WERI-Rb-1 (cell line): ENCODE measurements around the gene MT1G.
"Not testable (repeated sequence)": the region's sequence is repeated elsewhere in the genome, so short reads cannot be mapped to it uniquely, and the experiment has no call there.

Experiments used
- DNase-seq: peaks from one replicate; pipeline ENCODE4 v3.0.0-alpha.2; 2020
- H3K27ac ChIP-seq: fragments of 250-450 bp; sonication (Bioruptor Pico); 2 replicates; pipeline ENCODE4 v1.5.1; 2020; ENCODE audit warnings: mild to moderate bottlenecking, moderate library complexity
- H3K27me3 ChIP-seq: fragments of 250-450 bp; sonication (Bioruptor Pico); 2 replicates; pipeline ENCODE4 v1.5.1; 2021; ENCODE audit warnings: mild to moderate bottlenecking, low read depth, moderate library complexity; ENCODE audit not compliant: insufficient read depth, severe bottlenecking
- H3K36me3 ChIP-seq: fragments of 250-450 bp; sonication (Bioruptor Pico); 2 replicates; pipeline ENCODE4 v1.5.1; 2020; ENCODE audit warnings: mild to moderate bottlenecking, moderate library complexity
- H3K4me3 ChIP-seq: 2 replicates; pipeline ENCODE4 v1.5.1; 2011; ENCODE audit warnings: low read depth, mild to moderate bottlenecking, control low read depth, low read length
- H3K9me3 ChIP-seq: fragments of 250-450 bp; sonication (Bioruptor Pico); 2 replicates; pipeline ENCODE4 v1.5.1; 2021; ENCODE audit warnings: mild to moderate bottlenecking, moderate library complexity; ENCODE audit not compliant: severe bottlenecking
- TF ChIP-seq, protein P1 (sequence below): IDR thresholded peaks from 2 replicates; pipeline ENCODE4 v1.5.1; 2011; ENCODE audit warnings: low read depth, mild to moderate bottlenecking, control low read depth, inconsistent platforms, low read length

MT1G gene

DNA sequence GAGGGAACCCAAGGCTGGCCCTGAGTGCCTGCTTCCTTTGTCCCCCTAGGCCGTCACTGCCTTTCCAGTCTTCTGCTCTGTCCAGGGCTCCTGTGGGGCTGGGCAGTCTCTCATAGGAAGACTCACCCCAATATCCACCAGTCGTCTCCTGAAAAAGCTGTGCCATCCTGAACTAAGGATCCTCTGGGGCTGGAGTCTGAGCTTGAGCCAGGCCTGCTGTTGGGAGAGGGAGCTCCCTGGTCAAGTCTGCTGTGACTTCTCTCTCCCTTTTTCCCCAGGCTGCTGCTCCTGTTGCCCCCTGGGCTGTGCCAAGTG, 2.7 kb upstream of the MT1G start:
- DNase-seq = no peak
- H3K4me3 ChIP-seq = no peak overlapping the region
- no peaks in the 10 kb centered on the region for H3K27me3 ChIP-seq
- no peak overlapping the region for H3K27ac ChIP-seq
- TF ChIP-seq, protein P1, sequence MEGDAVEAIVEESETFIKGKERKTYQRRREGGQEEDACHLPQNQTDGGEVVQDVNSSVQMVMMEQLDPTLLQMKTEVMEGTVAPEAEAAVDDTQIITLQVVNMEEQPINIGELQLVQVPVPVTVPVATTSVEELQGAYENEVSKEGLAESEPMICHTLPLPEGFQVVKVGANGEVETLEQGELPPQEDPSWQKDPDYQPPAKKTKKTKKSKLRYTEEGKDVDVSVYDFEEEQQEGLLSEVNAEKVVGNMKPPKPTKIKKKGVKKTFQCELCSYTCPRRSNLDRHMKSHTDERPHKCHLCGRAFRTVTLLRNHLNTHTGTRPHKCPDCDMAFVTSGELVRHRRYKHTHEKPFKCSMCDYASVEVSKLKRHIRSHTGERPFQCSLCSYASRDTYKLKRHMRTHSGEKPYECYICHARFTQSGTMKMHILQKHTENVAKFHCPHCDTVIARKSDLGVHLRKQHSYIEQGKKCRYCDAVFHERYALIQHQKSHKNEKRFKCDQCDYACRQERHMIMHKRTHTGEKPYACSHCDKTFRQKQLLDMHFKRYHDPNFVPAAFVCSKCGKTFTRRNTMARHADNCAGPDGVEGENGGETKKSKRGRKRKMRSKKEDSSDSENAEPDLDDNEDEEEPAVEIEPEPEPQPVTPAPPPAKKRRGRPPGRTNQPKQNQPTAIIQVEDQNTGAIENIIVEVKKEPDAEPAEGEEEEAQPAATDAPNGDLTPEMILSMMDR = no peak
- no peaks in the 10 kb centered on the region for H3K9me3 ChIP-seq
- no peaks in the 10 kb centered on the region for H3K36me3 ChIP-seq

DNA sequence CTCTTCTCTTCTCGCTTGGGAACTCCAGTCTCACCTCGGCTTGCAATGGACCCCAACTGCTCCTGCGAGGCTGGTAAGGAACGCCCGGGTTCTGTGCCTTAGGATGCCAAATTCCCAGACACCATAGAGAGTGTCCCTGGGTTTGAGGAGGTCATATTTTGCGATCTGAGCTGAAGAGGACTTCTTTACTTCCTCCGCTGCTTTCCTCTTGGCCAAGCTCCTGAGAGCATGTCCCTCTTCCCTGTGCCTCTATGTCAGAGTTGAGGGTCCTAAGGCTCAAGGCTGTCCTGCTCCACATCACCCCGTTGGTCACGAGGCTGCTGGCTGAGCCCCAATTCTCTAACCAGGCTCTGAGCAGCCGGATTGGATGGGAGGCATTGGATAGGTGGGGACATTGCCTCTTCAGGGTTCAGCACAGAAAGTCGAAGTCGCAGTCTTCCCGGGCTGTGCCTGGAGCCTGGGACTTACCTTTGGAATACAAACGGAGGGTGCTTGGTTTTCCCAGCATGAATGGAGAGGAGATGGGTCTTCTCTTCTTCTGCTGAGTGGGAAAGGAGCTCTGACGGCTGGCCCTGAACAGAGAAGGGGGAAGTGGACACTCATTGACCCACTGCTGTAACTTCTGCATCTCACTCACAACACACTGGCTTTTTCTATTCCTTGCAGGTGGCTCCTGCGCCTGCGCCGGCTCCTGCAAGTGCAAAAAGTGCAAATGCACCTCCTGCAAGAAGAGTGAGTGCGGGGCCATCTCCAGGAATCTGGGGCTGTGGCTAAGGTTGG, 2.2 kb upstream of the MT1G start:
- Histone ChIP-seq H3K36me3 (no peaks in the 10 kb centered on the region), H3K4me3 (no peak overlapping the region), H3K27me3 (no peaks in the 10 kb centered on the region), H3K27ac (no peak overlapping the region), H3K9me3 (no peaks in the 10 kb centered on the region)
- DNase-seq = no peak
- TF ChIP-seq, protein P1 = no peak

DNA sequence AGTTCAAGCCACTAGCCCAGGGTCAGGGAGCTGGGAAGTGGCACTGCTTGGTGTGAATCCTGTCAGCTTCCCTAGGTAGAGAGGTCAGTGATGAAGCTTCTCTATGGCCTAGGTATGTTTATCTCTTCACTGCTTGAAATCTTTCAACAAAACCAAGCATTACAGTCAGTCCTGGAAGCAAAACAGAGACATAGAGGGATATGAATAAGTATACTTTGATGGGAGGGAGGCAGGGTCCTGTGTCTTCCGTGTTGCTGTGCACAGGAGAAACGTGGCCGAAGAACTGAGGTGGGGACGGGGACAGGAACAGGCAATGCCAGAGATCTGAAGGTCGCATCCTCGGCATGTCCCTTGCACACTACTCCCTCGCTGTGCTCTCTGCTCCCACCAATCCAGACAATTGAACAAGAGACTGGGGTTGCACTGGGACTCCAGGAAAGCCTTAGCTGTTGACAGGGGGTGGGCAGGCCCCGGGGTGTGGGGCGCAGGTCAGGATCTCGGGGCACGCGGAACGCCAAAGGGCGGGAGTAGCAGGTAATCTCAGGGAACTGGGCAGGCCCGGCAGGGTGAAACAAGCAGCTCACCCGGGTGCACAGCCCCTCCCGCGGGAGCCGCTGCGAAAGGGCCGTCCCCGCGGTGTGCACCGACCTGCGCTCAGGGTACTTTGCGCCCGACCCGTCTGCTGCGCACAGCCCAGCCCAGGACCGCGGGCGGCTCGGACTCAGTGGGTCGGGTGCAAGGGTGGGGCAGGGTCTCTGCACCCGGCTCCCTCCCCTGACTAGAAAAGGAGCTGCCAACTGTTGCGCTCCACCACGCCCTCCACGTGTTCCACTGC, 1.4 kb upstream of the MT1G start, which contains the start of gene MT1H:
TSS of gene MT1H (plus strand) at position 810 of the 835 bp plus-strand sequence. CDS start 71 bp downstream, outside the sequence.
- TF ChIP-seq, protein P1 = no peak
- no peaks in the 10 kb centered on the region for H3K9me3 ChIP-seq
- H3K36me3 ChIP-seq = no peaks in the 10 kb centered on the region
- H3K4me3 ChIP-seq = no peak within 1 kb of the TSS
- H3K27ac ChIP-seq = no peak within 1 kb of the TSS
- no peaks in the 10 kb centered on the region for H3K27me3 ChIP-seq
- no peak for DNase-seq

DNA sequence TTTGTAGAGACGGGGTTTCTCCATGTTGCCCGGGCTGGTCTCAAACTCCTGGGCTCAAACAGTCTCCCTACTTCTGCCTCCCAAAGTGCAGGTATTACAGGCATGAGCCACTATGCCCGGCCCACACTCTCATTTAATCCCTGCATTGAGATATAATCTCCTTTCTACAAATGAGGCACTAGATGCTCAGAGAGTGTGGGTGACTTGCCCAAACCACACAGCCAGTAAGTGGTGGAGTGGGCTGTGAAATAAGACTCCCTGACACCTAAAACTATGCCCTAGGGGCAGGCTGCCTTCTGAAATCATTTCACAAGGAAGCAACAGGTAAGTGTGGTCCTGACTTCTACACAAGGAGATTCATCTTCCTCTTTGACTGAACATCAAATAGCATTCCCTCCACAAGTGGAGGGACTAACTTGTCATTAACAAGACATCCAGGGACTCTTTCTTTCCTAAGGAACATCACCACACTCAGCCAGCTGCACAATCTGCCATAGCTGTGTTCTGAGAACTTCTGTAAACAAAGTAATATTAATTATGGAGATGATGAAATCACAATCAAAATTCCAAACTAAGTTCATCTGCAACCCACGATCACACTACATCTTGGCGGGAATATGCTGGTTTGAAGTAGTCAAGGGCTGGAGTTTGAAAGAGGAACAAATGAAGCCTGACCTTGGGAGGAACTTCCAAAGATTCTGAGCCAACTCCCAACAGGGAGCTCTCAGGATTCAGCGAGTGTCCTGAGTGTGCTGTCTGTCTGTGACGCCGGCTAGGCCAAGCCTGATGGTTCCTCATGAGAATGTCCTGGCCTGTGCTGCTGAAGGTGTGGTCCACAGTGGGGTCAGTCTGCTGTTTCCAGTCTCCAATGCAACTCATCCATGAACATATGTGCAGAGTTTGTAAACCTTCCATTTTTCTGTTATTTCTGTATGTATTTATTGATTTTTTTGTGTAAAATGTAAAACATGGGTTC, 2.3 kb downstream of the MT1G start:
- H3K9me3 ChIP-seq, H3K27ac ChIP-seq, H3K4me3 ChIP-seq, H3K36me3 ChIP-seq, H3K27me3 ChIP-seq, DNase-seq: not testable (repeated sequence)

DNA sequence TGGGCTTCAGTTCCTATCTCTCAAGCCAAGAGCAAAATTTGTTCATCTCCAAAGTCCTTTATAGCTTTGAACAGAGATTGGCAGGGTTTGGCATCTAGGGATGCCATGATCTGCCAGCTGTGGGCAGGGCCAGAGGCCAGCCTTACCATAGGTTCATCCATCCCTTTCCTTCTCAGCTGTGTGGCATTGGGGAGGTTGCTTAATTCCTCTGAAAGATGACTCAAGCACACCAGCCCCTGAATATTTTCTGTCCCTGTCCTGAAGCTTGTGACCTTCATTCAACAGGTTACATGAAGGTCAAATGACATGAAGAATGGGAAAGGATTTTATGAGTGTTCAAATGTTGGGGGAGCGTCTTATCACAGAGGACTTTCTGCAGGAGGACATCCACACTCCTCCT, 3.4 kb downstream of the MT1G start:
- DNase-seq = no peak
- Histone ChIP-seq H3K4me3 (no peak overlapping the region), H3K27ac (no peak overlapping the region), H3K36me3 (no peaks in the 10 kb centered on the region), H3K9me3 (no peaks in the 10 kb centered on the region), H3K27me3 (no peaks in the 10 kb centered on the region)
- TF ChIP-seq, protein P1 = no peak
